ENCODE data around the gene TFF2.

Gene TFF2

DNA sequence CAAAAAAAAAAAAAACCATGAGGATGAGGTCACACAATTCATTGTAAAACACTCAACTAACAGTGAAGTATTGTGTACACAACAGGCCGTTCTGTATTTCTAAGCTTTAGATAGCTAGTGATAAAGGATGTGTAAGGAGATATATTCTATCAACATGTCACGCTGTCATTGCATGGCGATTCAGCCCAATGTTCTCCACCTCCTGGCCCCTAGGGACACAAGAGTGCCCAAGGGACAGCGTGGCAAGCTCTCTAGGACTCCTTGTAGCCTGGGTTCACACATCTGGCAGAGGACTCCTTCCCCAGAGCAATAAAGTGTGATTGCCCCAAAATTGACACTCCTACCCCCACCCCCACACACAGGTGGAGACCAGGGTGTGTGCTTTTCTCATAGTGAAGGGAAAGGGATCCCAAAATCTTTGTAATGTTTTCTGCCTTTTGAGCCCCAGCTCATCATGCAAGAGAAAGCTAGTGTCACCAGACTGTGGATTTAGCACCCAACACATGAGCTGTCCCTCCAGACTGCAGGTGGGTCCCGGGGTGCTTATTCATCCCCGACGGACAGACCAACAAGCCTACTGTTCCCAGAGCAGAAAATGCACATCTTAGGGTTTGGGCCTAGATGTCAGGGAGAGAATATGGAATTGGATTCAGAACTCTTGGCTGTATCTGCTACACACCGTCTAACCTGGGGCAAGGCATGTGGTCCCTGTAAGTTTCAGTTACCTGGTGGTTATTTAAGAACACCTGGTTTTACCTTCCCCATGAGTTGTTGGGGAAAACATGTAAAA lies 33.6 kb upstream of the TFF2 start:
- no peak for DNase-seq (ENCODE audit: low read depth)

DNA sequence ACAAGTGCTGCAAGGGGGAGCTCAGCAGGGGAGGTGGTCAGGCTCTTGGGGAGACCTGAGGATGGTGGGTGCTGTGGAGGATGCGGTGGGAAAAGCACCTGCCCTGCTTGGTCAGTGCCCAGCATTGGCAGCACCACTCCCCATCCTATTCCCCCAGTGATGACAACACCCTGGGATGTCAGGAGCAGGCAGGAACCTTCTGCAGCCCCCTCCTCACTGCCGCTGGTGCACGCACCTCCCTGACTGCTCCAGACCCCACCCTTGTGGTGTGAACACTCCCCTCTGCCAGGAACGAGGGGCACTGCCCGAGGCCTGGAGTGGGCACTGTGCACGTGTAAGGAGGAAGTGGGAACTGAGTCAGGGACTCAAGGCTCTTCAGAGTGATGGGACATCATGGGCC lies 32.5 kb upstream of the TFF2 start:
- no peak for DNase-seq (ENCODE audit: low read depth)

DNA sequence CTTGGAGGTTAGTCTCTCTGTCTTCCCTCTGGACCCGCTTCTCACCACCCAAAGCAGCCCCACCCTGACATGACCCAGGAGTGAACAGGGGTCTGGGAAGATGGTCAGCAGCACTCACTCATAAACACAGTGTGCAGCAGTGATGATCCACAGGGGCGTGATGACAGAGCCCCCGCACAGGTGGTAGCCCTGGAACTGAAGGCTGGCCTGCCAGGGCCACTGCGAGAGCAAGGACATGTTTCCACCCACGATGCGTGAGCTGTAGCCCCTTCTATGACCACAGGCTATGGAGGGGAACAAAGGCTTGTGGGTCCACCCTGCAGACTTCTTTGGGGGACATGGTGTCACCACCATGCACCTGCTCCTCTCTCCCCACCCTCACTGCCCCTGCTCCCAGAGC lies 32.1 kb upstream of the TFF2 start:
- no peak for DNase-seq (ENCODE audit: low read depth)

DNA sequence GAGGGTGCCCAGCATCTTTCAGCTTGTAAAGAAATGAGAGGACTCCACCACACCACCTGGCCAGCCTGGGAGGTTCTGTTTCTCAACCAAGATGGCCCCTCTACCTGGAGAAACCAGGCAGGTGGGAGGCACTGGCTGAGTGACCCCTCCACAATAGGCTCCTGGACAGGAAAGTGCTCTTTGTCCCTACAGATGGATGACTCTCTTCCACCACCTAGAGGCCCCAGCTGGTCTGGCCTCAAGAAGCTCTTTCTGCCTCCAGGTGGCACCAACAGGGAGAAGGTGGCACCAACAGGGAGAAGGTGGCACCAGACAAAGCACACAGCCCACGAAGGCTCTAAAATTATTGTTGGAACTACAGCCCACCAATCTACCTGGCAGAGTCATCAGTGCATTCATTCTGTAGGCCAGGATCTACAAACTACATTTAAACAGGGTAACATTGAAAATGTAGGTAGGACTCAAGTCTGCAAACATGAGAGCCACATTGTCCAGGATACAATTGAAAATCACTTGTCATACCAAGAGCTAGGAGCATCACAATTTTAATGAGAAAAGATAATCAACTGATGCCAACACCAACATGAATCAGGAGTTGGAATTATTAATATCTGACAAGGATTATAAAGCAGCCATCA lies 30.7 kb upstream of the TFF2 start:
- DNase-seq (ENCODE audit: low read depth): no peak

DNA sequence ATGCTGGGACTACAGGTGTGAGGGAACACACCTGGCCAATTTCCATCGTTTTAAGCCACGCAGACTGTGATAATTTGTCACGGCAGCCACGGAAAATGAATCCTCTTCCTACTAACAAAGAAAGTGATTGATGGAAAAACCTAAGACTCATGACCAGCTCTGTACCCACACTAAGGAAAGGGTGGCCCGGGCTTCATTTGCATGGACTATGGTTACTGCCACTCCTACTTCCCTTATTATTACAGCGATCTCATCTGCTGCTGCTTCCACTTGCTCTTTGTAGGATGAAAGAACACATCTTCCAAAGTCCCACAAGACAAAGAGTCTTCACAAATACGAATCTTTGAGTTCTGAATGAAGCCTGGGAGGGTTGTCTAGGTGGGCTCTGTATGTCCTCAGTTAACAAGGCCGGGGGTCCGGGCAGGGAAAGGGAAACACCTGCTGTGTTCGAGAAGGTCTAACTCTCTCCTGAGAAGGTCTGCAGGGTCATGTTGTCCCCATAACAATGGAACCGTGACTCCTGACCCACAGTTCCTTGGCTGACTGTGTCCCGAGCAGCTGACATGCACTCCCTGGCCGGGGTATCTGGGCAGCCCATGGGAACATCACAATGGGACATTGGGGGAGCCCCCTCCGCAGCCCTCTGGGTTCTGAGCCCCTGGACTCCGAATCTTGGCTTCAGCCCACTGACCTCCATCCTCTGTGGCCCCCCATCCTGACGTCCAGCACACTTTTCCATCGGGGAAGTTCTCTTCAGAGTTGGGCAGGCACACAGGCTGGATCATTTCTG lies 28.8 kb upstream of the TFF2 start:
- DNase-seq (ENCODE audit: low read depth): no peak

DNA sequence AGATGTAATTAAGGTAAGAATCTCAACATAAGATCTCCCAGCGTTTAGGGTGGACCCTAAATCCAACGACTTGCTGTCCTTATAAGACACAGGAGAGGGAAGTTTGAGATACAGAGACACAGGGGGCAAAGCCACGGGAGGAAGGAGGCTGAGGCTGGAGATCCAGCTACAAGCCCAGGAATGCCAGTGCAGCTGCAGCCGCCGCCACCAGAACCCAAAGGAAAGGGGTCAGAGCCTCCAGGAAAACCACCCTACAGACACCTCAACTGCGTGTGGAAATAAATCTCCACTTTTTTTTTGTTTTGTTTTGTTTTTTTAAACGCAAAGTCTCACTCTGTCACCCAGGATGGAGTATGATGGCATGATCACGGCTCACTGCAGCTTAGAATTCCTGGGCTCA lies 27.6 kb upstream of the TFF2 start:
- no peak for DNase-seq (ENCODE audit: low read depth)

DNA sequence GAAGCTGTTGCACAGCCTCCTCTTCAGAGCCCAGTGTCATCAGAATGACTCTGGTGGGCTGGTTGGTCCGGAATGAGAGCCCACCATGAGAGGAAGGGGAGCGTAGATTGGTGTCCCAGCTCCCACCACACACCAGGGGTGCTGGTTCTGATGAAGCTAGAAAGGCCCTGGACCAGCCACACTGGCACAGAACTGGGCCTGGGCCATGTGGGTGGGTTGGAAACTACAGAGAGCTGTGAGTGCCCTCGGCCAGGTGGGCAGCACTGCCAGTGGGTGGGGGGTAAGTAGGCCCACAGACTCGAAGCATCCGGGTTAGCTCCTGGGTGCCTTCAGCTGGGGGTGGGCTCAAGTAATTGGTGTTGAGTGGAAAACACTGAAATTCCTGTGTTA lies 27.2 kb upstream of the TFF2 start:
- DNase-seq (ENCODE audit: low read depth): no peak

DNA sequence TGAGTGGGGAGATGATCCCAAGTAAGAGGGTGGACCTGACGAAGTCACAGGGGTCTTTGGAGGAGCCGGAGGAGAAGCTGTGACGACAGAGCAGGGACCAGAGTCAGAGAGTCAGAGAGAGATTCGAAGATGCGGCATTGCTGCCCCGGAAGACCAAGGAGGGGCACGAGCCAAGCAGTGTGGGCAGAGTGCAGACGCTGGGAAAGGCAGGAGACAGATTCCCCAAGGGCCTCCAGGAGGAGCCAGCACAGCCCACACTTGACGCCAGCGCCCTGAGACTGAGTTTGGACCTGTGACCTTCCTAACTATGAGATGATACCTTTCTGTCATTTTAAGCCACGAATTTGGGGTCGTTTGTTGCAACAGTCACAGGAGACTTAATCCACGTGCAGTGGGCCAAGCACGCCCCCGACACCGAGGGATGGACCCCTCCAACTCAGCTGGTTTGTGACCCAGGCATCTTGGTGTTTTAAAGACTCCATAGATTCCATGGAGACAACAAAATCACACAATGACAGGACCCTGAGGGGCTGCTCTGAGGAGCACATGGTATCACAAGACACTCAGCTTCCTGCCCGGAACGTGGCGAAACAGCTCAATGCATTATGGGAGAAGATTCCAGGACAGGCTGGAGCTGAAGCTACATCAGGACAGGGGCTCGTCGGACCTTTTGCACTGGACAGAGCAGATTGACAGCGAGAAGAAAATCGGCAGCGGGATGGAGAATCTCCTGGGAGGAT lies 26.6 kb upstream of the TFF2 start:
- no peak for DNase-seq (ENCODE audit: low read depth)

DNA sequence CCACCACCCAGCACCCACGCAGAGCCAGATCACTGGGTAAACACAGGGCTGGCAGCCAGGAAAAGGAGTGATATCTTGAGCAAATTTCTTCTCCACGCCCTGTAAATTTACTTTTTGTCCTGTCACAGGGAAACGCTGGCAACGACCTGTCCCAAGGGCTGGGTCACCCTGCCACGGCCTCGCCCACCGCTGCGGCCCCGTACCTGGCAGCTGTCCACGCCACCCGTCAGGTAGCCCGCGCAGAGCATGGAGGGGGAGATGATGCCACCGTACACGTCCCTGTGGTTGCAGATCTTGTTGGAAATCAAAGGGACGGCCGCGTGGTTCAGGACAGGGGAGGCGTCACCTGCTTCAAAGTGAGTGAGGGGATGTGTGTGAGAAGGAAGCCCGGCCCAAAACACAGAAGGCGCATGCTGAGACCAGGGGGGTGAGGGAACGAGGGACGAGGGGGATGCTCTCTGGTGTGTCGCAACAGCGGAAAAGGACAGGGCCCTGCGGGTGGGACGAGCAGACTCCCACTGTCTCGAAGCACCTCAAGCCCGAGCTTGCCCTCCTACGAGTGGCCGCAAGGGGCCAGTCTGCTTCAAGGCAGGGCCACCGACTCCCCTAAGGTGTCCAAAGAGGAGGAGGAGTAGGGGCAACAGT lies 25.7 kb upstream of the TFF2 start:
- DNase-seq (ENCODE audit: low read depth): no peak

DNA sequence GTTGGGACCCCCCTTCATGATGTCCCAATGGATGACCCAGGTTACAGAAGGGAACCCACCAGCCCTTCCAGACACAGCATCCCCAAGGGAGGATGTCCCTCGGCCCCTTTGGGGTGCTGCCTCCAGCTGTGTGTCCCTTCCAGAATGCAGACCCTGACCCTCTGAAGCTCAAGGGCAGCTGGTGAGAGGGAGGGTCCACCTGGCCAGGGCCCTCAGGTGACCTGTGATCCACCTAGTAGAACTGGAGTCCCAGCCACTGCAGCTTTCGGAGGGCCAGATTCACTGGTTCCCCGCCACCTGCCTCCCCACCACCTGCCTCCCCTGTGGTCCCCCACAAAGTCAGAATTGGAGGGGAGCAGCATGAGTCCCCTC lies 25.2 kb upstream of the TFF2 start:
- no peak for DNase-seq (ENCODE audit: low read depth)

DNA sequence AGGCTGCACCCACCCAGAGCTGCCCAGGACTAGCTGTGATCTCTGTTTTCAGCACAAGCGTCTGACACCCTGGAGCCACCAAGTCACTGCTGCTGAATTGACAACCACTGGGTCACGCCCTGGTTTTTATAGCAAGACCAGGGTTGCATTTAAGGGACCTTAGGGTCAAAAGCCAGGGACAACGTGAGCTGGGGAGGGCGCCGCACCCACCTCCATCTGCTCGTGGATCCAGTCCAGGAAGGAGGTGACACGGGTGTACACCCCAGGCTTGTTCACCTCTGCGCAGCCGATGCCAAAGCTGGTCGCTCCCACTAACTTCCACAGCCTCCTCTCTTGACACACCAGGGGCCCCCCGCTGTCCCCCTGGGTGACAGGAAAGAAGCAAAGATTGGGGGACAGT lies 24.7 kb upstream of the TFF2 start:
- DNase-seq (ENCODE audit: low read depth): no peak

DNA sequence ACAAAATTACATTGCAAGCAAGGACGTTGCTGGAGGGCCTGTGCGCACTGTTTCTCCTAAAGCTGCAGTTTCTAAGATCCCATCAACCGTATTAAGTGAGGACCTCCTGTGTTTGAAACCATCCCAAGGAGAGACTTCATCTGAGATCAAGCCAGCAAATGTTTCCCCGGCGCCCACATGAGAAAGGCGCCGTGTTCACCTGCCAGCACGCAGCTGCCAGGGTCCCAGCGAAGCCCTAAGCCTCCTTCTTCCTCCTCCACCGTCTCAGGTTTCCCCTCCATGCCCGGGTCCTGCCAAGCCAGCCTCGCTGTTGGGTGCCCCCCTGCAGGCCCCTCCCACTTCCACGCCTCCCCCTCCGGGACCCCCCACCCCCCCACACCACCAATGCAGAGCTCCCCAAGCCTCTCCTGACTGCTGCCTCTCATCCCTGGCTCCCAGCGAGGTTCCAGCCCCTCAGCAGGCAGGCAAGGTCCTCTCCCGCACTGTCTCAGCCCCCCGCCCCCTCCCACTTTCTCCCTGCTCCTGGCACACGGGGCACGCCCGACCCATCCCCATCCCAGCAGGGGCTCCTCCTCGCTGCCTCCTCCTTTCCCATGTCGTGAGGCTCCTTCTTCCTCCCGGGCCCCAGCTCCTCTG lies 24.2 kb upstream of the TFF2 start:
- no peak for DNase-seq (ENCODE audit: low read depth)

DNA sequence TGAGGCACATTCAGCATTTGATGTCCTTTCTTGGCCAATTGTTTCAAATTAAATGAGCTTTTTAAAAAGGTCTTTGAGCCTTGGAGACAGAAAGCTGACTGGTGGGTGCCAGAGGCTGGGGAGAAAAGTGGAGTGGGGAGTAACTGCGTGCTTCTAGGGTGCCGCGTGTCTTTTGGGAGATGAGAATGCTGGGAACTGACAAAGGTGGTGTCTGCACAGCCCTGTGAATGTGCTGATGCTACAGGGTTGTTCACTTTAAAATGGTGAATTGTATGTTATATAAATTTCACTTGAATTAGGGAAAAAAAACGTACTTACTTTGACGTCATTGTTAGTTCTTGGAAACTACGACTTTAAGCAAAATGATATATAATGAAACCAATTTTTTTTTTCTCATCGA lies 23.7 kb upstream of the TFF2 start:
- no peak for DNase-seq (ENCODE audit: low read depth)

DNA sequence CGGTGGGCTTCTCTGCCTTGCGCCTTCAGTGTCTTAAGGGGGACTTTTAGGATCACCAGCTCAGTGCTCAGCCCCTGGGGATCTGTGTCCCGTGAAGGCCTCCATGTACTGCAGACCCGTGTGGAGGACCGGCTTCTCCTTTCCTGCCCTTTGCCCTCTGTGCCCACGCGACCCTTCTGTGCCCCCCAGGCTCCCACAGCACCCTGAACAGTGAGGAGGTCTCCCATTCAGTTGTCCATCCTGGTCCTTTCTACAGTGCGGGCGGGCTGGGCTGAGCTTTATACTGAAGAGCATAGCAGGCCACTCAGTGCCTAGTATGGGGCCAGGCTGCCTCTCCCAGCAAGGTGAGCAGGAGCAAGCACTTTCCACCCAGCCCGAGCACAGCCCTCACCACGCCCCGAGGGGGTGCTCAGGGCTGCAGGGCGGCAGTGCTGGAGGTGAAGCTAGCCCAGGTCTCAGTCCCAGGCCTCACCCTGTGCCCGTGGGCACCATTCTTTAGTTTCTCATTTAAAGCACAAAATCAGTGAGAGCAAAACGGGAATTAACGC lies 23.2 kb upstream of the TFF2 start:
- DNase-seq (ENCODE audit: low read depth): no peak

DNA sequence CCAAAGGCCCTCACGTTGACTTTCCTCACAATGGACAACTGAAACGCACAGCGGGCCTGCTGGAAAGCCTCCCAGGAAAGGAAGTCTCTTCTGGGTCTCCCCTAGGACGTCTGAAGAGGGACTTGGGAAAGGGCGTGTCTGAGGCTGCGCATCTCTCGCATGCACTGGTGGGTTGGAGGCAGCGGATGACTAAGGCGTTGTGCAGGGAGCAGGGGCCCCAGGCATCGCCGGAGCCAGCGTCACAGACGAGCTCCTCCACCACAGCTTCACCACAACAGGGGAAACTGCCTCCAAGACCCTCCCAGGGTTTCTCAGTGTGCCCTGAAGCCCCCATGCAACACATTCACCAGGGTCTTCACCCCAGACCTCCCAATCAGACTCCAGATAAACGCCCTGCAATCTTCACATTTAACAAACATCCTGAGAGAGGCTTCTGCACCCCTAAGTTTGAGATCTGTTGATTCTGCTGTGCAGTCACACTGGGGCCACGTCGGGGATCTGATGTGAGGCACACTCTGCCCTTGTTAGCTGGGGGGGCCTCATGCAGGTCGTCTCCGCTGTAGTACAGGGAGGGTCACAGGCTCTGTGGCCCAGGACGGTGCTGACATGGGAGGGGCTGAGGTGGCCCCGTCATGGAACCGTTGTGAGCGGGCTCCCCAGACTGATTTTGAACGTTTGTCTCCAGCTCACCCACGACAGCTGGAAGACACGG lies 22.6 kb upstream of the TFF2 start:
- no peak for DNase-seq (ENCODE audit: low read depth)

DNA sequence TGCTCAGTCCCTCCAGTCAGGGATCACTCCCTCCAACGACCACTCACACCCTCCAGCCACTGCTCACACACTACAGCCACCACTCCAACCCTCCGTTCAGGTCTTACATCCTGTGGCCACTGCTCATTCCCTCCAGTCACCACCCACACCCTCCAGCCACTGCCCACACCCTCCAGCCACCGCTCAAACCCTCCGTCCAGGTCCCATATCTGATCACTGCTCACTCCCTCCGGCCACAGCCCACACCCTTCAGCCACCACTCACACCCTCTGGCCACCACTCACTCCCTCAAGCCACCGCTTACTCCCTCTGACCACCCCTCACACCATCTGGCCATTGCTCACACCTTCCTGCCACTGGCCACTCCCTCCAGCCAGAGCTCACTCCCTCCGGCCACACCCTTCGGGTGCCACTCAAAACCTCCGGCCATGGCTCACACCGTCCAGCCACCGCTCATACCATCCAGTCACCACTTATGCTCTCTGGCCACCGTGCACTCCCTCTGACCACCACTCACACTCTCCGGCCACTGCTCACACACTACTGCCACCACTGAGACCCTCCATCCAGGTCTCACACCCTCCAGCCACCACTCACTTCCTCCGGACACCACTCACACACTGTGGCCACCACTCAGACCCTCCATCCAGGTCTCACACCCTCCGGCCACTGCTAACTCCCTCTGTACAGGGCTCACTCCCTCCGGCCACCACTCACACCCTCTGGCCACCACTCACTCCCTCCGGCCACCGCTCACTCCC lies 20.3 kb upstream of the TFF2 start:
- DNase-seq (ENCODE audit: low read depth): no peak

DNA sequence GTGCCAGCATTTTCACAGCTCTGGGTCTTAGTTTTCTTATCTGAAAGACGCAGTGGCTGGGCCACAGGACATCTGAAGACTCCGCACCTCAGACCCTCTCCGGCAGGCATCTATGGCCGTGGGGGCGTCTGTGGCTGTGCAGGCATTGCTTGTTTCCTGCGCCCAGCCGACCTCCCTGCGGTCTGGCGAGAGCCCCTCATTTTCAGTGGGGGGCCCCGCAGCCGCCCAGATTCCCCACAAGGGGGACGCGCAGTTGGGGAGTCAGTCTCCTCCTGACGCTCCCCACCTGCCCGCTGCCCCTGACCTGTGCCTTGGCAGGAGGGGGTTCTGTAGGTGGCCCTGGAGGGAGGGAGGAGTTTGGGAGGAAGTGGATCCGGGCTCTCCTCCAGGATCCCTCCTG lies 19.0 kb upstream of the TFF2 start:
- no peak for DNase-seq (ENCODE audit: low read depth)

DNA sequence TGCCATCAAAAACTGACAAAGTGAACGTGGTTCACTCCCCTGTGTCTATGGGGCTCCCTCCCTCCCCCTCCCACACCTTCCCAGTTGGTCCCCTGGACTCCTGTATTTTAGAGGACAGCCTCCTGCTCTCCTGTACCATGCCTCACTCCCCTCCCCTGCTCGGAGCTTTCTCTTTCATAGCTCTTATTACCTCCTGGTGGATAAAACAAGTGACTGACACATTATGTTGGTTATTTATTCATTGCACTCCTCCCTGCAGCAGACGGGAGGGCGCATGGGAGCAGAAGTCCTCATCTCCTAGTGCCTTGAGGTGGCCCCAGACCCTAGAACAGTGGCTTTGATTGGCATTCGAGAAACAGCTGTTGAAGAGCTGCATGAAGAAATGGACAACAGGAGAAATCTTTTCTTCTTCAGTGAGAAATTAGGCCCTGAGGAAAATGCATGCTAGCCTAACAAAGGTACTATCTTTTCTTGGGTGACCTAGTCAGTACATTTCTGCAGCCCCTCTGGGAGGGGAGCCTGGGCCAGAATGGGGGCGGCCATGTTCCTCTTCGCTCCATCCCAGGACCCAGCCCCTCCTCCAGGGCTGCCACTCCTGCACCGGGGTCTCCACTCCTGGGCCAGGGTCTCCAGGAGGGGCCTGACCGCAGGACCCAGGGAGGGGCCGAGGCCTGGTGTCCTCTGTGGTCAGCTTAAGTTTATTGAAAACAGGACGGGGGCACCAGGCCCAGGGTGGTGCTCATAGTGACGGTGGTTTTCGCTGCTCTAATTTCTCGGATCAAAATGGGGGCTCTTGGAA lies 16.8 kb upstream of the TFF2 start:
- DNase-seq (ENCODE audit: low read depth): no peak

Measured in activated T-cell treated with anti-CD3 and anti-CD28 coated beads for 1 hour (primary cell).